GM23338 (cell line): Measurements from ENCODE around the gene NTRK3. TPM values are rescaled to one million over a fixed set of nuclear protein-coding genes. Genes with fewer than 3 reads are reported as not detected.

ENCODE experiments used
- ATAC-seq: fragments of 200-7000 bp; cut with Tn5 transposase; 3 replicates; pipeline ENCODE4 v1.9.1; 2020
- DNase-seq: peaks from one replicate; pipeline ENCODE4 v3.0.0-alpha.2; 2015; ENCODE audit warnings: low spot score
- H2AFZ ChIP-seq: fragments of 200-600 bp; sonication (generic); 2 replicates; pipeline ENCODE4 v1.8.0; 2016; ENCODE audit warnings: antibody characterized with exemption, mild to moderate bottlenecking, moderate library complexity
- H3F3A ChIP-seq: fragments of 200-600 bp; sonication (generic); replicated peaks from 2 replicates; pipeline ENCODE4 v1.8.0; 2017; ENCODE audit warnings: antibody characterized with exemption, mixed run types, low read depth
- H3K27ac ChIP-seq: fragments of 200-600 bp; sonication (generic); 2 replicates; pipeline ENCODE4 v1.6.1; 2016; ENCODE audit warnings: low read depth
- H3K27me3 ChIP-seq: fragments of 200-600 bp; sonication (generic); 2 replicates; pipeline ENCODE4 v1.8.0; 2016; ENCODE audit warnings: mild to moderate bottlenecking, mixed run types, moderate library complexity; ENCODE audit not compliant: insufficient read depth
- H3K36me3 ChIP-seq: fragments of 200-600 bp; sonication (generic); 2 replicates; pipeline ENCODE4 v1.8.0; 2016; ENCODE audit warnings: mild to moderate bottlenecking; ENCODE audit not compliant: insufficient read depth
- H3K4me1 ChIP-seq: fragments of 200-600 bp; sonication (generic); 2 replicates; pipeline ENCODE4 v1.8.0; 2016; ENCODE audit warnings: mild to moderate bottlenecking, moderate library complexity; ENCODE audit not compliant: insufficient read depth
- H3K4me2 ChIP-seq: fragments of 200-600 bp; sonication (generic); 2 replicates; pipeline ENCODE4 v1.7.1; 2017; ENCODE audit warnings: mixed run types
- H3K4me3 ChIP-seq: fragments of 200-600 bp; sonication (generic); 2 replicates; pipeline ENCODE4 v1.6.1; 2016; ENCODE audit warnings: mixed run types
- H3K79me2 ChIP-seq: fragments of 200-600 bp; sonication (generic); replicated peaks from 2 replicates; pipeline ENCODE4 v1.8.0; 2017; ENCODE audit warnings: mild to moderate bottlenecking; ENCODE audit not compliant: insufficient read depth
- H3K9me2 ChIP-seq: fragments of 200-600 bp; sonication (generic); 2 replicates; pipeline ENCODE4 v1.8.0; 2017; ENCODE audit not compliant: insufficient read depth
- H4K20me1 ChIP-seq: fragments of 200-600 bp; sonication (generic); replicated peaks from 2 replicates; pipeline ENCODE4 v1.8.0; 2017; ENCODE audit warnings: mild to moderate bottlenecking; ENCODE audit not compliant: insufficient read depth
- H3K27ac Mint-ChIP-seq: 2 replicates; pipeline ENCODE4 v1.8.0; 2020; ENCODE audit warnings: inconsistent platforms, mild to moderate bottlenecking, moderate library complexity, mixed read lengths
- H3K27me3 Mint-ChIP-seq: 3 replicates; pipeline ENCODE4 v1.8.0; 2022; ENCODE audit warnings: low read depth, mild to moderate bottlenecking, moderate library complexity, mixed read lengths, inconsistent platforms; ENCODE audit not compliant: insufficient read depth, poor library complexity
- H3K36me3 Mint-ChIP-seq: 3 replicates; pipeline ENCODE4 v1.8.0; 2021; ENCODE audit warnings: low read depth, mild to moderate bottlenecking, inconsistent platforms, moderate library complexity, mixed read lengths
- H3K4me1 Mint-ChIP-seq: 3 replicates; pipeline ENCODE4 v1.8.0; 2020; ENCODE audit warnings: mild to moderate bottlenecking, inconsistent platforms, mixed read lengths
- H3K4me3 Mint-ChIP-seq: 3 replicates; pipeline ENCODE4 v1.8.0; 2021; ENCODE audit warnings: moderate library complexity, mild to moderate bottlenecking, inconsistent platforms, mixed read lengths
- H3K9me3 Mint-ChIP-seq: 3 replicates; pipeline ENCODE4 v1.8.0; 2020; ENCODE audit warnings: moderate library complexity, mild to moderate bottlenecking, inconsistent platforms, mixed read lengths
- CREB1 ChIP-seq: fragments of 250-450 bp; sonication (Bioruptor Pico); IDR thresholded peaks from 2 replicates; pipeline ENCODE4 v1.5.0; 2020; ENCODE audit warnings: low read depth, mild to moderate bottlenecking, moderate library complexity
- CTCF ChIP-seq, 2 experiments: fragments of 200-600 bp in 1 of 2; sonication (generic) in 1 of 2; conservative IDR thresholded peaks; 2 replicates each; pipeline versions ENCODE4 v1.5.1 to v1.6.1; 2016 to 2017; ENCODE audit warnings: antibody characterized with exemption in 2 of 2, low read depth in 2 of 2, mild to moderate bottlenecking in 2 of 2, moderate library complexity in 1 of 2
- ETS1 ChIP-seq: IDR thresholded peaks from 2 replicates; pipeline ENCODE4 v1.6.1; 2016; ENCODE audit warnings: antibody characterized with exemption
- EZH2 ChIP-seq: fragments of 200-600 bp; sonication (generic); IDR thresholded peaks from one replicate; pipeline ENCODE4 v1.8.0; 2017; ENCODE audit warnings: antibody characterized with exemption, mild to moderate bottlenecking, low read depth; ENCODE audit not compliant: unreplicated experiment
- EZH2phosphoT487 ChIP-seq: fragments of 200-600 bp; sonication (generic); IDR thresholded peaks from one replicate; pipeline ENCODE4 v1.8.1; 2018; ENCODE audit warnings: antibody characterized with exemption; ENCODE audit not compliant: unreplicated experiment
- JUNB ChIP-seq: IDR thresholded peaks from one replicate; pipeline ENCODE4 v1.6.1; 2016; ENCODE audit warnings: antibody characterized with exemption; ENCODE audit not compliant: unreplicated experiment
- NANOG ChIP-seq: IDR thresholded peaks from 2 replicates; pipeline ENCODE4 v1.6.1; 2016; ENCODE audit warnings: antibody characterized with exemption, borderline replicate concordance
- POLR2AphosphoS5 ChIP-seq: IDR thresholded peaks from 2 replicates; pipeline ENCODE4 v1.6.1; 2016; ENCODE audit warnings: antibody characterized with exemption, low read depth
- STAT1 ChIP-seq: IDR thresholded peaks from one replicate; pipeline ENCODE4 v1.6.1; 2016; ENCODE audit warnings: antibody characterized with exemption; ENCODE audit not compliant: unreplicated experiment
- ZNF114 ChIP-seq: fragments of 250-450 bp; sonication (Bioruptor Pico); IDR thresholded peaks from 2 replicates; pipeline ENCODE4 v1.5.0; 2020; ENCODE audit warnings: mild to moderate bottlenecking, moderate library complexity
- ZNF331 ChIP-seq: fragments of 250-450 bp; sonication (Bioruptor Pico); IDR thresholded peaks from 2 replicates; pipeline ENCODE4 v1.5.0; 2020; ENCODE audit warnings: low read depth, mild to moderate bottlenecking, moderate library complexity
- ZNF462 ChIP-seq: fragments of 250-450 bp; sonication (Bioruptor Pico); IDR thresholded peaks from 2 replicates; pipeline ENCODE4 v1.5.0; 2020; ENCODE audit warnings: mild to moderate bottlenecking, moderate library complexity
- polyA plus RNA-seq: library from polyadenylated mRNA; unstranded; fragments of >200 nt; fragmentation: Nextera tagmentation; extraction: Ambion mirVana; gene quantifications from 2 replicates; pipeline ENCODE4 v1.2.1, GENCODE V29; 2016
- total RNA-seq: library from RNA; depleted of rRNA; stranded (reverse); fragments of >200 nt; shearing (Covaris generic); gene quantifications from 2 replicates; pipeline ENCODE4 v1.2.3, GENCODE V29; 2014

Gene NTRK3
- total and polyA plus RNA-seq, 2 experiments from 2014 or later, result 3.1 to 5.3 TPM

GRCh38 chr15:87930457-87930856 is 326.1 kb downstream of the NTRK3 start:
- H3K4me1 ChIP-seq, result no peaks in the 10 kb centered on the region
- Mint-ChIP-seq H3K9me3 (no peaks in the 10 kb centered on the region; the same call in 2 of the 3 replicates), H3K27me3 (no peaks in the 10 kb centered on the region), H3K36me3 (no peaks in the 10 kb centered on the region), H3K27ac (no peak overlapping the region), H3K4me1 (no peaks in the 10 kb centered on the region; the same call in 2 of the 3 replicates), H3K4me3 (no peak overlapping the region)
- peaks cover 12% of the 10 kb centered on the region; the same call in 1 of the 2 replicates for H3K9me2 ChIP-seq
- H3K4me2 ChIP-seq, result no peak overlapping the region
- no peaks in the 10 kb centered on the region for H3K27me3 ChIP-seq
- H3K36me3 ChIP-seq, result no peaks in the 10 kb centered on the region
- ATAC-seq (no peak), DNase-seq (no peak)
- no peak for TF ChIP-seq POLR2AphosphoS5
- TF ChIP-seq ZNF331 (CRISPR knock-in tag), result no peak
- no peak for TF ChIP-seq ZNF114 (CRISPR knock-in tag)
- H3K27ac ChIP-seq, result no peak overlapping the region
- no peak overlapping the region for H2AFZ ChIP-seq
- no peaks in the 10 kb centered on the region for H3K79me2 ChIP-seq
- H3K4me3 ChIP-seq, result no peak overlapping the region
- H4K20me1 ChIP-seq, result no peaks in the 10 kb centered on the region
- no peaks in the 10 kb centered on the region for H3F3A ChIP-seq

- Histone ChIP-seq H2AFZ (no peak overlapping the region), H3K27ac (no peak overlapping the region), H3K4me2 (no peak overlapping the region), H4K20me1 (no peaks in the 10 kb centered on the region), H3K36me3 (no peaks in the 10 kb centered on the region), H3K4me3 (no peak overlapping the region), H3F3A (no peaks in the 10 kb centered on the region), H3K4me1 (no peaks in the 10 kb centered on the region), H3K9me2 (peaks cover 12% of the 10 kb centered on the region; the same call in 1 of the 2 replicates), H3K79me2 (no peaks in the 10 kb centered on the region), H3K27me3 (no peaks in the 10 kb centered on the region)
- H3K27me3 Mint-ChIP-seq, result no peaks in the 10 kb centered on the region
- no peak for ATAC-seq
- no peaks in the 10 kb centered on the region; the same call in 2 of the 3 replicates for H3K9me3 Mint-ChIP-seq
- no peaks in the 10 kb centered on the region; the same call in 2 of the 3 replicates for H3K4me1 Mint-ChIP-seq
- DNase-seq, result no peak
- H3K27ac Mint-ChIP-seq, result no peak overlapping the region
- no peak overlapping the region for H3K4me3 Mint-ChIP-seq
- no peaks in the 10 kb centered on the region for H3K36me3 Mint-ChIP-seq
- TF ChIP-seq JUNB (no peak), ZNF114 (CRISPR knock-in tag) (no peak), POLR2AphosphoS5 (no peak), EZH2phosphoT487 (no peak), ETS1 (no peak), ZNF331 (CRISPR knock-in tag) (no peak), CREB1 (CRISPR knock-in tag) (no peak), EZH2 (no peak), NANOG (no peak), STAT1 (no peak), ZNF462 (CRISPR knock-in tag) (no peak), CTCF (conservative IDR thresholded peaks at IDR 0.05; ENCODE audit: low read depth in 2 of 2) (no peak)
These were observed 326.7 kb downstream of the NTRK3 start for GRCh38 chr15:87929841-87930240.
